ENCODE measurements around the gene SP6. TPM values are rescaled to one million over a fixed set of nuclear protein-coding genes. Genes with fewer than 3 reads are reported as not detected.
A peak's percentile ranks its signal among the peaks of the same experiment; 100 is the strongest.

SP6 gene
- total and polyA plus RNA-seq, 4 donors = 0.25 to 0.81 (median 0.78) TPM; not detected in 1

DNA sequence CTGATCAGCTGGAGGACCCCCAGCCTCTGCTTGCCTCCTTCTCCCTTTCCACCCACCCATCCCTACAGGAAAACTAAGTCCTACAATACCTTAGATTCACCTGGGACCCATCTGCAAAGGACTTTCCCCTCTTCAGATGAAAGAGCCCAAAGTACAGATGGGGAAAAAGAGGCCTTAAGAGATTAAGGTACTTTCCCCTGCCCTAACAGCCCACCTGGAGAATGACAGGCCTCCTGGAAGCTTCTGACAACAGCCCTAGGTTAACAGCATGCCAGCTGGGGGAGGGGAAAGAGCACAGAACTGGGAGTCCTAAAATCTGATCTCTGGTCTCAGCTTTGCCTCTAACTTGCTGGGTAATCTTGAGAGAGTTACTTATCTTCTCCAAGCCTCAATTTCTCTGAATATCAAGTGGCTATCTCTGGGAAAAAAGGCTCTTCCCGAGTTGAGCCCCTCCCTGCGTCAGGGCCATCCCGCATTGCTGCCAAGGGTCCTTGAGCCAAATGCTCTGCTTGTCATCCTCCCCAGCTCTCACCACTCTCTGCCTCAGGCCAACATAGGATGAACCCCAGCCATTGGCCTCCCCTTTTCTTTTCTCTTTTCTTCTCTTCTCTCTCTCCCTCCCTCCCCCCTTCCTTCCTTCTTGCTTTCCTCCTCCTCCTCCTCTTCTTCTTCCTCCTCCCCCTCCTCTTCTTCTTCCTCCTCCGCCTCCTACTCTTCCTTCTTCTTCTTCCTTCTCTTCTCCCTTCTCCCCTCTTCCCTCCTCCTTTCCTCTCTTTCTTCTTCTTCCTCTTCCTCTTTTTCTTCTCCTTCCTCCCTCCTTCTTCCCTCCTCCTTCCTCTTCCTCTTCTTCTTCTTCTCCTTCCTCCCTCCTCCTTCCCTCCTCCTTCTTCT lies 22.5 kb upstream of the SP6 start:
- Histone ChIP-seq H3K27ac (ENCODE audit: low read depth in 1 of 2, low read length in 2 of 2) (no peak overlapping the region), H3K36me3 (ENCODE audit: control insufficient read depth in 1 of 2, insufficient read depth in 2 of 2, low read length in 1 of 2) (no peaks in the 10 kb centered on the region), H3K4me1 (ENCODE audit: control insufficient read depth in 1 of 2, insufficient read depth in 2 of 2, low read length in 2 of 2) (no peaks in the 10 kb centered on the region), H3K4me3 (ENCODE audit: low read length in 2 of 2) (no peak overlapping the region), H3K27me3 (ENCODE audit: control insufficient read depth in 1 of 2, insufficient read depth in 2 of 2, low read length in 1 of 2) (no peaks in the 10 kb centered on the region), H3K9me3 (ENCODE audit: control insufficient read depth, low read length) (no peaks in the 10 kb centered on the region)
- peak in 1 of 2 donors; percentile 17 for DNase-seq
- intact Hi-C loops (cut with DNase I) = no loop called here
- 60 to 69% methylated on average over 4 of the region's 4 CpGs for WGBS, 2 donors
- no peak for ATAC-seq (ENCODE audit: low FRiP score)

DNA sequence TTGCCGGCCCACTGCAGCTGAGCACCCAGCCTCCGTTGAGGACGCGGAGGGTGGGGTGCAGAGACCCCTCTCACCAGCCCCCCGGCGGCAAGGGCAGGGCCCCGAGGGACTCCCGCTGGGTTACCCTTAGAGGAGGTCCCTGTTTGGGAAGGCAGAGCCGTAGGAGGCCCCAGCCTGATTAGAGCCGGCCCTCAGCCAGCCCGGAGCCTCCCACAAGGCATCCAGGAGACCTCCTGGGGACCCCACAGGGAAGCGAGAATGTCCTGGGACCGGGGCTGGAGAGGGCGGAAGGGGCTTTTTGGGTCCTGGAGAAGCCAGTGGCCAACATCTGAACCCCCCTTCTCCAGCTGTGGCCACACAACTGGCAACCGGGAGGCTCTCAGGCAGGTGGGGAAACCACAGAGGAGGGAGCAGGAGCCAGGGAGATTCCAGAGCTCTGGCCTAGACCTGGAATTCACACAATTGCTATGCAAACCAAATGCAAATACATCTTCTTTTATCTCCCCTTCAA lies 21.7 kb upstream of the SP6 start:
- 12 to 17% methylated on average over 15 of the region's 15 CpGs for WGBS, 2 donors
- Histone ChIP-seq H3K36me3 (ENCODE audit: control insufficient read depth in 1 of 2, insufficient read depth in 2 of 2, low read length in 1 of 2) (no peaks in the 10 kb centered on the region), H3K4me1 (ENCODE audit: control insufficient read depth in 1 of 2, insufficient read depth in 2 of 2, low read length in 2 of 2) (no peaks in the 10 kb centered on the region), H3K27me3 (ENCODE audit: control insufficient read depth in 1 of 2, insufficient read depth in 2 of 2, low read length in 1 of 2) (no peaks in the 10 kb centered on the region), H3K27ac (ENCODE audit: low read depth in 1 of 2, low read length in 2 of 2) (no peak overlapping the region), H3K4me3 (ENCODE audit: low read length in 2 of 2) (no peak overlapping the region), H3K9me3 (ENCODE audit: control insufficient read depth, low read length) (no peaks in the 10 kb centered on the region)
- intact Hi-C loops (cut with DNase I) = no loop called here
- ATAC-seq (ENCODE audit: low FRiP score) (no peak), DNase-seq (no peak)

DNA sequence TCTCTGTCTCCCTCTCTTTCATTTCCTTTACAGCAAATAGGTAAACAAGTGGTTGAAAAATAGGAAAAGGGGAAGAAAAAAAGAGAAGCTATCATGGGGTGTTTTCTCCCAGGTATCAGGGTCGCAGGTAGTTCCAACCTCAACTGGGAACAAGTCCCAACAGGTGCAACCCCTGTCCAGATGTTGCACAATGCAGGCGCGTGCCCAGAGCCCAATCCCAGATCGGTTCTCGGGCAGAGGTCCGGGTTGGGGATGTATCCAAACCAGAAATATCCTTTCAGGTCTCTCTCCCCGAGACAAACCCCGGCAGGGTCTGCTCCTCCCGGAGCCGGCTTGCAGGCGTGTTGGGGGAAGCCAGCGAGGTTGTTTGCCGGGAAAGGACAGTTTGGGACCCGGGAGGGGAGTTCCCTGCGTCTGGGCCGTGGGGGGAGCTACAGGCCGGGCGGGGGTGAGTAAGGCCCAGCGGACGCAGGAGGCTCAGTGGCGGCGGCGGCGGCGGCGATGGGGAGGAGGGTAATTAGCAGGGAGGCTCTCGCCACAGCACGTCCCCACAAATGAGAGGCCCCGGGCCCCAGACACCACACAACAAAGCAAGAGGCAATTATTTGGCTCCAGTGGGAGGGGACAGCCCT lies 21.2 kb upstream of the SP6 start:
- no peak overlapping the region for H3K27ac ChIP-seq (ENCODE audit: low read depth in 1 of 2, low read length in 2 of 2)
- intact Hi-C loops (cut with DNase I) = no loop called here
- no peaks in the 10 kb centered on the region for H3K9me3 ChIP-seq (ENCODE audit: control insufficient read depth, low read length)
- H3K4me1 ChIP-seq (ENCODE audit: control insufficient read depth in 1 of 2, insufficient read depth in 2 of 2, low read length in 2 of 2) = no peaks in the 10 kb centered on the region
- no peaks in the 10 kb centered on the region for H3K36me3 ChIP-seq (ENCODE audit: control insufficient read depth in 1 of 2, insufficient read depth in 2 of 2, low read length in 1 of 2)
- WGBS, 2 donors = 9 to 12% methylated on average over 29 of the region's 29 CpGs
- no peak overlapping the region for H3K4me3 ChIP-seq (ENCODE audit: low read length in 2 of 2)
- DNase-seq = no peak
- H3K27me3 ChIP-seq (ENCODE audit: control insufficient read depth in 1 of 2, insufficient read depth in 2 of 2, low read length in 1 of 2) = no peaks in the 10 kb centered on the region
- no peak for ATAC-seq (ENCODE audit: low FRiP score)

DNA sequence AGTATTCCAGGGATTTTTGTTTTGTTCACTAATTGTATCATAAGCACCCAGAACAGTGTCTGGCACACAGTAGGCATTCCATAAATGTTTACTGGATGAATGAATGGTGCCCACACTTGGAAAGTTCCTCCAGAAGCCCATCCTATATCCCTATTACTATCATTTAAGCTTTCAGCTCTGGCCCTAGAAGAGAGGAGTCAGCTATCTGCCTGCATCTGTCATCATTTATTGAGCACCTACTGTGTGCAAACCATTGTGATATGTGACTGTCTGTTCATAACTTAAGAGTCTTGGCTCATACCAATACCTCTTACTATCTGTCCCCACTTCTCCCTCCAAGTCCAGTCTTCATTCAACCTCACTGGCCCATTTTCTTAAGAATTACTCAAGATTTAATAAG lies 20.1 kb upstream of the SP6 start:
- DNase-seq (no peak), ATAC-seq (ENCODE audit: low FRiP score) (no peak)
- intact Hi-C loops (cut with DNase I) = no loop called here
- no peaks in the 10 kb centered on the region for H3K27me3 ChIP-seq (ENCODE audit: control insufficient read depth in 1 of 2, insufficient read depth in 2 of 2, low read length in 1 of 2)
- H3K36me3 ChIP-seq (ENCODE audit: control insufficient read depth in 1 of 2, insufficient read depth in 2 of 2, low read length in 1 of 2) = no peaks in the 10 kb centered on the region
- H3K4me3 ChIP-seq (ENCODE audit: low read length in 2 of 2) = no peak overlapping the region
- H3K9me3 ChIP-seq (ENCODE audit: control insufficient read depth, low read length) = no peaks in the 10 kb centered on the region
- no peaks in the 10 kb centered on the region for H3K4me1 ChIP-seq (ENCODE audit: control insufficient read depth in 1 of 2, insufficient read depth in 2 of 2, low read length in 2 of 2)
- H3K27ac ChIP-seq (ENCODE audit: low read depth in 1 of 2, low read length in 2 of 2) = no peak overlapping the region

- Histone ChIP-seq H3K36me3 (ENCODE audit: control insufficient read depth in 1 of 2, insufficient read depth in 2 of 2, low read length in 1 of 2) (no peaks in the 10 kb centered on the region), H3K27me3 (ENCODE audit: control insufficient read depth in 1 of 2, insufficient read depth in 2 of 2, low read length in 1 of 2) (no peaks in the 10 kb centered on the region), H3K4me1 (ENCODE audit: control insufficient read depth in 1 of 2, insufficient read depth in 2 of 2, low read length in 2 of 2) (no peaks in the 10 kb centered on the region), H3K27ac (ENCODE audit: low read depth in 1 of 2, low read length in 2 of 2) (no peak overlapping the region), H3K4me3 (ENCODE audit: low read length in 2 of 2) (no peak overlapping the region), H3K9me3 (ENCODE audit: control insufficient read depth, low read length) (no peaks in the 10 kb centered on the region)
- intact Hi-C loops (cut with DNase I) = no loop called here
- 10 to 14% methylated on average over 1 of the region's 1 CpG for WGBS, 2 donors
- DNase-seq (no peak), ATAC-seq (ENCODE audit: low FRiP score) (no peak)
Observed at GRCh38 chr17:47870056-47870455, 19.1 kb upstream of the SP6 start.

DNA sequence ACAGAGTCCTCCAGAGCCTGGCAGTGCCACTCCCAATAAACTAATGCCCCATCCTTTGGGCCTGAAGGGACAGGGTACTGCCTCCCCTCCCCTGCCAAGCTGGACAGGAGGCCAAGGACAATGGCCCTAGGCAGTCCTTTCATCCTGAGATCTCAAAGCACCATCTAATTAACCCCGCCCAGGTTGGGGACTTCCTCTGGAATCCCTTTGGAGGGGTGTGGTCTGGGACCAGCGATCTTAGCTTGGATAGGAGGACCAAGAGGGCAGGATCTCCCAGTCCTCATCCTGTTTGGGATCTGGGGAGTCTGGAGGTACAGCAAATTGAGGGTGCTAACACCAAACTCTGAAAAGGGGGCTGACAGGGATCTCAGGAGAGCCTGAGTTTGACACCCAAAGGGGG lies 18.2 kb upstream of the SP6 start:
- DNase-seq (no peak), ATAC-seq (ENCODE audit: low FRiP score) (peak; percentile 5)
- Histone ChIP-seq H3K4me1 (ENCODE audit: control insufficient read depth in 1 of 2, insufficient read depth in 2 of 2, low read length in 2 of 2) (no peaks in the 10 kb centered on the region), H3K27ac (ENCODE audit: low read depth in 1 of 2, low read length in 2 of 2) (no peak overlapping the region), H3K4me3 (ENCODE audit: low read length in 2 of 2) (no peak overlapping the region), H3K36me3 (ENCODE audit: control insufficient read depth in 1 of 2, insufficient read depth in 2 of 2, low read length in 1 of 2) (no peaks in the 10 kb centered on the region), H3K27me3 (ENCODE audit: control insufficient read depth in 1 of 2, insufficient read depth in 2 of 2, low read length in 1 of 2) (no peaks in the 10 kb centered on the region), H3K9me3 (ENCODE audit: control insufficient read depth, low read length) (no peaks in the 10 kb centered on the region)
- 26 to 34% methylated on average over 2 of the region's 2 CpGs for WGBS, 2 donors
- intact Hi-C loops (cut with DNase I) = no loop called here

GRCh38 chr17:47867813-47868533 lies 17.0 kb upstream of the SP6 start:
- DNase-seq = no peak
- no peaks in the 10 kb centered on the region for H3K9me3 ChIP-seq (ENCODE audit: control insufficient read depth, low read length)
- 84 to 86% methylated on average over 11 of the region's 11 CpGs for WGBS, 2 donors
- ATAC-seq (ENCODE audit: low FRiP score) = no peak
- H3K27ac ChIP-seq (ENCODE audit: low read depth in 1 of 2, low read length in 2 of 2) = no peak overlapping the region
- H3K4me3 ChIP-seq (ENCODE audit: low read length in 2 of 2) = no peak overlapping the region
- H3K4me1 ChIP-seq (ENCODE audit: control insufficient read depth in 1 of 2, insufficient read depth in 2 of 2, low read length in 2 of 2) = no peaks in the 10 kb centered on the region
- H3K27me3 ChIP-seq (ENCODE audit: control insufficient read depth in 1 of 2, insufficient read depth in 2 of 2, low read length in 1 of 2) = no peaks in the 10 kb centered on the region
- intact Hi-C loops (cut with DNase I) = no loop called here
- H3K36me3 ChIP-seq (ENCODE audit: control insufficient read depth in 1 of 2, insufficient read depth in 2 of 2, low read length in 1 of 2) = no peaks in the 10 kb centered on the region

DNA sequence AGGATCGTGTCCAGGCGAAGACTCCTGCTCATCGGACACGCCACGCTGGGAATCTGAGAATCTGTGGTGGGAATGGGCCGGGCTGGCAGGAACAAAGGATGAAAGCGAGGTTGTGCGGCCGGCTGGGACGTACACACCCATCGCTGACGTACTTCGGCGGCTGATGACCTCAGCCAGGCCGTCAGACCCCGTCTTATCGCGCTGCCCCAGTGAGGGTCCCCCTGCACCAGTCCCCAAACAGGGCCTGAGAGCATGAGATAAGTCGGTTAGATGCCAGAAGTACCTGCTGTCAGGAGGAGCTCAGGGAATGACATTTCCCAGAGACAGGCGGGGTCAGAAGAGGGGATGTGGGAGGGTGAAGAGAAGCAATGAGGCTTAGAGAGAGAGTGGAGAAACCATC lies 16.0 kb upstream of the SP6 start:
- 64 to 65% methylated on average over 20 of the region's 20 CpGs for WGBS, 2 donors
- H3K27me3 ChIP-seq (ENCODE audit: control insufficient read depth in 1 of 2, insufficient read depth in 2 of 2, low read length in 1 of 2) = no peaks in the 10 kb centered on the region
- H3K4me1 ChIP-seq (ENCODE audit: control insufficient read depth in 1 of 2, insufficient read depth in 2 of 2, low read length in 2 of 2) = no peaks in the 10 kb centered on the region
- H3K9me3 ChIP-seq (ENCODE audit: control insufficient read depth, low read length) = no peaks in the 10 kb centered on the region
- ATAC-seq (ENCODE audit: low FRiP score) = no peak
- H3K4me3 ChIP-seq (ENCODE audit: low read length in 2 of 2) = no peak overlapping the region
- H3K36me3 ChIP-seq (ENCODE audit: control insufficient read depth in 1 of 2, insufficient read depth in 2 of 2, low read length in 1 of 2) = no peaks in the 10 kb centered on the region
- H3K27ac ChIP-seq (ENCODE audit: low read depth in 1 of 2, low read length in 2 of 2) = no peak overlapping the region
- no peak for DNase-seq
- intact Hi-C loops (cut with DNase I) = no loop called here
